SH-SY5Y (cell line): ENCODE measurements around the gene TCEA3.

Experiments
- GATA2 ChIP-seq: IDR thresholded peaks from 2 replicates; pipeline ENCODE4 v1.6.1; 2011; ENCODE audit warnings: mild to moderate bottlenecking, low read depth, low read length
- GATA3 ChIP-seq: IDR thresholded peaks from 2 replicates; pipeline ENCODE4 v1.6.1; 2011; ENCODE audit warnings: low read depth, mild to moderate bottlenecking, low read length, moderate library complexity

DNA sequence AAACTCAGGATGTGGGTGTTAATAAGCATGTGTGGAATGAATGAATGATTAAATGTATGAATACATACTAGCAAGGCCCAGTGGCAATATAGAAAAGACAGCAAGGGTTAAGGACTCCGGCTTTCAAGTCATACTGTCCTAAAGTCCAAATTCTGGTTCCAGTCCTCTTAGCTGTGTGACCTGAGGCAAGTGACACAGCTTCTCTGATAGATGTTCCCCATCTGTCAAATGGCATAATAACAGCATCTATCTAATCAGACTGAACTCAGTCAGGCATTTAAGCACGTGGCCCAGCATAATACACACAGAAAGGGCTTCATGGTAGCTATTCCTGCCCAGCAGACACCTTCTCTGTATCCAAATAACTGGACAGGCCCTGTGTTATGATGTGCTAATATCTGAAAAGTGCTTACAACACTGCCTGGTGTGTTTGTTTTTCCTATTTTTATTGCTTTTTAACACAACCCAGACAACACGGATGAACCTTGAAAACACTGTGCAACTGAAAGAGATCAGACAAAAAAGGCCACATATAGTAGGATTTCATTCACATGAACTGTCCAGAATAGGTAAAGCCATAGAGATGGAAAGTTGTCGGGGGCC lies 47.0 kb upstream of the TCEA3 start:
- no peak for TF ChIP-seq GATA3
- no peak for TF ChIP-seq GATA2
